Measurements from ENCODE around the gene ACSS3. TPM values are rescaled to one million over a fixed set of nuclear protein-coding genes. Genes with fewer than 3 reads are reported as not detected.

Gene ACSS3
- total RNA-seq, 2 experiments from 2014 or later: not detected

DNA sequence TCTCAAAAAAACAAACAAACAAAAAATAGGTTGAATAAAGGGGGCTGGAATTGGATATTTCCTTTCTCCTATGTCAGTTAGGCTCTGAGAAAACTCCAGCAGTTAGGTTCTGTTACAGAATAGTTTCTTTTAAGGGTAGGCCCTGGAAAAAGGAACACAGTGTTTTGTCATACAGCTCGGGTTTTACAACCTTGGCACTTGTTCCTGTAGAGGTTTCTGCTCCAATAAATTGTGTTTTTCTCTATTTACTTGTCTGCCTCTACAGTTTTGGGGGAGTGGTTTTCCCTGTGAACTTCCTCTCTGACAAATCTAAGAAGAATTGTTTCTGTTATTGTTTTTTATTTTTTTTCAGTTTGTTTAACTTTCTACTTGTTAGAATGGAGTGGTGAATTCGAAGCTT lies 167.6 kb downstream of the ACSS3 start:
- Mint-ChIP-seq H3K4me1 (no peaks in the 10 kb centered on the region), H3K27ac (no peak overlapping the region), H3K9me3 (no peaks in the 10 kb centered on the region), H3K4me3 (no peak overlapping the region), H3K36me3 (no peaks in the 10 kb centered on the region), H3K27me3 (no peaks in the 10 kb centered on the region)
- DNase-seq (no peak), ATAC-seq (ENCODE audit: low read depth) (no peak)
- POLR2A ChIA-PET: no interaction called here

DNA sequence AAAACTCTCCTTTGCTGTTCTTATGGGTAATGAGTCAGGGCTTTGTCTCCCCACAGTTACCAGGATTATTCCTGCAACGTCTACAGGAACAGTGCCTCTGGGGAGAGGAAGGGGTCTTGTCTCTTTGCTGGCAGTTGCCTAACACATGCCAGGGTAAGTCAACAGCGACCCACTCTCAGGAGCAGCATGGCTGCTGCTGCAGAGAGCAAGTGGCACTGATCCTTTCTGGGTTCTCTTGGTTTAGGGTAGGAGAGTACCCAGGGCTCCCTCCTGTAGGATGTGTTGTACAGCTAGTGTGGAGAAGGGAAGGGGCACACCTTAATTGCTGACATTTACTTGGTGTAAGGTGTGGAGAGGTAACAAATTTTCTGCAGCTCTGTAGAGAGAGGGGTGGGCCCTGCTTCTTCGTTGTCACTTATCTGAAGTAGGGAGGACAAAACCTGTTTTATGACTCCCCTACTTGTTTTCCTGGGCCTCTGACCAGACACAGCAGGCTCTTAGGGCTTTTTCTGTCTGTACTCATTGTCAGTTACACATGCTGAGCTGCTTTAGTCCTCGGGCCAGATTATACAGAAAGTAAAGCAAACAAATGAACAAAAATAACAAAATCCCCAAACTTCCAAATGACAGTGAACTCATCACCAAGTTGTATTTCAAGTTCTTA lies 168.2 kb downstream of the ACSS3 start:
- DNase-seq (no peak), ATAC-seq (ENCODE audit: low read depth) (no peak)
- H3K9me3 Mint-ChIP-seq: no peaks in the 10 kb centered on the region
- H3K4me1 Mint-ChIP-seq: no peaks in the 10 kb centered on the region
- H3K27me3 Mint-ChIP-seq: no peaks in the 10 kb centered on the region
- no peak overlapping the region for H3K4me3 Mint-ChIP-seq
- no peaks in the 10 kb centered on the region for H3K36me3 Mint-ChIP-seq
- no peak overlapping the region for H3K27ac Mint-ChIP-seq
- POLR2A ChIA-PET: no interaction called here

DNA sequence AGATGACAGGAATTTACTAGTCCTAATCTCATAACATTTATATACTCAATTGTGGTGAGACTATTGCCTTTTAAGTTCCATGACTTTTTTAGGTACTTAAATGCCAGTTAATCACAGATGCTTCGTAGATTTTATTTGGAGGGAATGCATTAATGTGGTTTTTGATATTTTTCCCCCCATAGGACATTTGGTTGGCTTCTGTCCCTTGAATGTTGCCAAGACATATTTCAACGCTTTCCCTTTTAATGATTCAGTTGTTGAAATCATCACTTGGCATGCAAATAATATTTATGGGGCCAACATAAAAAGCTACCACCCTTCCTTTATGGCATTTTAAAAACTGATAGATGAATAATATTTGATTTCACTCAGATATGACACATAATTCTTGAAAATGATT lies 172.1 kb downstream of the ACSS3 start:
- Mint-ChIP-seq H3K27me3 (no peaks in the 10 kb centered on the region), H3K36me3 (no peaks in the 10 kb centered on the region), H3K27ac (no peak overlapping the region), H3K4me1 (no peaks in the 10 kb centered on the region), H3K4me3 (no peak overlapping the region), H3K9me3 (no peaks in the 10 kb centered on the region)
- POLR2A ChIA-PET: no interaction called here
- ATAC-seq (ENCODE audit: low read depth): no peak
- no peak for DNase-seq

DNA sequence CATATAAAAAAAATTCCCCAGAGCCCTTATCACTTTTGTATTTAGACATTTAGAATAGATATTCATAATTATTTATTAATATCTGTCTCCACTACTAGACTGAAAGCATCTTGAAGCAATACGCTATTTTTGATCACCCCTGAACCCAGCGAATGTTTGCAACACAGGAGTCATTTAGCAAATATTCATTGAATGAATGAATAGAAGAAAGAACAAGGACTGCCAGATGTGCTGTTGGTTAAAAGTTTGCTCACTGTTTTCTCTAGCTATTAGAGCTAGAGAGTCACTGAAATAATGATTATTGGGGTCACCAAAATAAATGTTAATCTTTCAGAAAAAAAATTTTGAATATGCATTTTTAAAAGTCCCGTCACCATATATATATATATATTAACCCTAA lies 174.3 kb downstream of the ACSS3 start:
- H3K27me3 Mint-ChIP-seq: no peaks in the 10 kb centered on the region
- POLR2A ChIA-PET: no interaction called here
- ATAC-seq (ENCODE audit: low read depth): no peak
- no peak for DNase-seq
- no peak overlapping the region for H3K27ac Mint-ChIP-seq
- H3K4me3 Mint-ChIP-seq: no peak overlapping the region
- H3K4me1 Mint-ChIP-seq: no peaks in the 10 kb centered on the region
- H3K9me3 Mint-ChIP-seq: no peaks in the 10 kb centered on the region
- no peaks in the 10 kb centered on the region for H3K36me3 Mint-ChIP-seq

DNA sequence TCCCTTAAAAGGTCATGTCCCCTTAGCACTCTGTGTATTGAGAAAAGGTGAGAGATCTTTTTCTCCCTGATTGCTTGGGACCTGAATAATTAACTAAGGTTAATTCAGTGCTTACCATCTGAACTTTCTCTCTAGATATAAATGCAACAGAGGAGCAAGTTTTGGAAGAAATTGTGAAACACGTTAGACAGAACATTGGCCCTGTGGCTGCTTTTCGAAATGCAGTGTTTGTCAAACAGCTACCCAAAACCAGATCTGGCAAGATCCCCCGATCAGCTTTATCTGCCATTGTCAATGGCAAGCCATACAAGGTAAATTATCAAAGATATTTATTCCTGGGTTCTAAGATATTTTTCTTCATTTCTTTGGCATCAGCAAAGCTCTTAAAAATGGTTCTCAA lies 175.5 kb downstream of the ACSS3 start:
- ATAC-seq (ENCODE audit: low read depth) (no peak), DNase-seq (no peak)
- Mint-ChIP-seq H3K36me3 (no peaks in the 10 kb centered on the region), H3K4me1 (no peaks in the 10 kb centered on the region), H3K27me3 (no peaks in the 10 kb centered on the region), H3K9me3 (no peaks in the 10 kb centered on the region), H3K4me3 (no peak overlapping the region), H3K27ac (no peak overlapping the region)
- POLR2A ChIA-PET: no interaction called here

DNA sequence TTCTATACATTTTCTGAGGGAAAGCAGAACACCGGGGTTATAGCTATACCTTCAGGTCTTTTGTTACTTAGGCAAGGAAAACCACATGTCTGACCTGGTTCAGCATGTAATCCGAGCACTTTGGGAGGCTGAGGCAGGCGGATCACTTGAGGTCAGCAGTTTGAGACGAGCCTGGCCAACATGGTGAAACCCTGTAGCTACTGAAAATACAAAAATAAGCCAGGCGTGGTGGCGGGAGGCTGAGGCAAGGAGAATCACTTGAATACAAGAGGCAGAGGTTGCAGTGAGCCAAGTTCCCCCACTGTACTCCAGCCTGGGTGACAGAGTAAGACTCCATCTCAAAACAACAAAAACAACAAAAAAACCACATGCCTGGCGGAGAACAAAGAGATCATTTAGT lies 177.6 kb downstream of the ACSS3 start:
- no peaks in the 10 kb centered on the region for H3K4me1 Mint-ChIP-seq
- no peaks in the 10 kb centered on the region for H3K9me3 Mint-ChIP-seq
- DNase-seq (no peak), ATAC-seq (ENCODE audit: low read depth) (no peak)
- no peaks in the 10 kb centered on the region for H3K27me3 Mint-ChIP-seq
- no peak overlapping the region for H3K4me3 Mint-ChIP-seq
- no peaks in the 10 kb centered on the region for H3K36me3 Mint-ChIP-seq
- H3K27ac Mint-ChIP-seq: no peak overlapping the region
- POLR2A ChIA-PET: no interaction called here

DNA sequence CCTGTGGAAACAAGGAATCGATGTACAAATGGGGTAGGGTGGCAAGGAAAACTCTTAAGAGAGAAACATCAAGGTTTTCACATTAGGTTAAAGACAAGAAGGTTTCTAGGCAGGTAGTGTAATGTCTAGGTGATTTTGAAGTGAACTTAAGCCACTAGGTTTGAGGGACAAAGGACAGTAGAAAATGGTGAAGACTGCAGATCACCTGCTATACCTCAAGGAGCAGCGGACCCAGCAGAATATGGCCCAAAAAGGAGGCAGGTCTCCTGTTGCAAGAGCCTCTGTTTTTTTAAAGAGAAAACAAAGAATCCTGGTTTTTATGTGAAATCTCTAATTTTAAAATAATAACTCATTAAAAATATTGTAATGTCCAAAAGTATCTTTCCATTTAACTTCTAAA lies 178.1 kb downstream of the ACSS3 start:
- H3K4me3 Mint-ChIP-seq: no peak overlapping the region
- no peak for ATAC-seq (ENCODE audit: low read depth)
- no peaks in the 10 kb centered on the region for H3K27me3 Mint-ChIP-seq
- POLR2A ChIA-PET: no interaction called here
- no peak for DNase-seq
- H3K36me3 Mint-ChIP-seq: no peaks in the 10 kb centered on the region
- no peaks in the 10 kb centered on the region for H3K4me1 Mint-ChIP-seq
- no peak overlapping the region for H3K27ac Mint-ChIP-seq
- H3K9me3 Mint-ChIP-seq: no peaks in the 10 kb centered on the region

DNA sequence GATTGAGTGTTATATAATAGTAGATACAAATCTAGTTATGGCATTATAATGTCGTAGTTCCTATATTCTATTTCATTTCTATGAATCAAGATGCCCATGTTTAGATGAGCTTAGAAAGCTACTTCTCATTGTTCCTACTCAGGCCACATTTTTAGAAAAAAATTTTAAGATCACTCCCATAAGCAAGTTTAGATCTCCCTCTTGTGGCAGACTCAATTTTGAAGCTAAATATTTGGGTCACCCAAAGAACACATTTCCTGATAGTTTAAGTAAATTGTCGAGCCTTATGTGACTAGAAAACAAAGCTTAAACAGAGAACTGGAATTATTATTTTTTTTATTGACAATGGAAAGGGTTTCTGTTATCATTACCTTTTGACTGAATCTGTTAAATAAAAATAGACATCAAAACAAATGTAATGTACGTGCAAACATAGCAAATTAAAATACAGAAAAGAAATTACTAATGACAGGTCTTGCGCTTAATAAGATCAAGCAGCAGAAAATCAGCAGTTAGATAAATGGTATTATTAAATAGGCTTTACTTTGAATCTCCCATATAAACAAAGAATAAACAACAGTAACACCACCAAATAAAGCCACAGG lies 180.2 kb downstream of the ACSS3 start:
- Mint-ChIP-seq H3K27ac (no peak overlapping the region), H3K36me3 (no peaks in the 10 kb centered on the region), H3K4me3 (no peak overlapping the region), H3K9me3 (no peaks in the 10 kb centered on the region), H3K4me1 (no peaks in the 10 kb centered on the region), H3K27me3 (no peaks in the 10 kb centered on the region)
- POLR2A ChIA-PET: no interaction called here
- ATAC-seq (ENCODE audit: low read depth) (no peak), DNase-seq (no peak)

DNA sequence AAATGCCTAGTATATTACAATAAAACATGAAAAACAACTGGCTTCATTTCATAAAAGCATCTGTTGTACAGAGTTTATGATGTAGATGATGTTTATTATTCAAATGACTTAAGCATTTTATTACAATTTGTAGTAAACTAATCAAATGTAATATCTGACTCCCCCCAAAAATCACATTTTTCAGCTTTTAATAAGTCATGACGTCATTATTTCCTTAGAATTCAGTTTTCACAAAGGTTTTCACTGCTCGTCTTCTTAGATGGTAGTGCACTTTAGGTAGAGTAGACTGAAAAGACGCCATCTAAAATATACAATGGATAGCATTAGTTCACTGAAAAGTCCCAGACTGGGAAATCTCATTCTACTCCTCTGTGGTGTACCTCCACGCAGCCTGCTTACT lies 181.5 kb downstream of the ACSS3 start:
- ATAC-seq (ENCODE audit: low read depth) (no peak), DNase-seq (no peak)
- POLR2A ChIA-PET: no interaction called here
- no peaks in the 10 kb centered on the region for H3K9me3 Mint-ChIP-seq
- no peaks in the 10 kb centered on the region for H3K27me3 Mint-ChIP-seq
- H3K4me3 Mint-ChIP-seq: no peak overlapping the region
- H3K27ac Mint-ChIP-seq: no peak overlapping the region
- no peaks in the 10 kb centered on the region for H3K4me1 Mint-ChIP-seq
- H3K36me3 Mint-ChIP-seq: no peaks in the 10 kb centered on the region

DNA sequence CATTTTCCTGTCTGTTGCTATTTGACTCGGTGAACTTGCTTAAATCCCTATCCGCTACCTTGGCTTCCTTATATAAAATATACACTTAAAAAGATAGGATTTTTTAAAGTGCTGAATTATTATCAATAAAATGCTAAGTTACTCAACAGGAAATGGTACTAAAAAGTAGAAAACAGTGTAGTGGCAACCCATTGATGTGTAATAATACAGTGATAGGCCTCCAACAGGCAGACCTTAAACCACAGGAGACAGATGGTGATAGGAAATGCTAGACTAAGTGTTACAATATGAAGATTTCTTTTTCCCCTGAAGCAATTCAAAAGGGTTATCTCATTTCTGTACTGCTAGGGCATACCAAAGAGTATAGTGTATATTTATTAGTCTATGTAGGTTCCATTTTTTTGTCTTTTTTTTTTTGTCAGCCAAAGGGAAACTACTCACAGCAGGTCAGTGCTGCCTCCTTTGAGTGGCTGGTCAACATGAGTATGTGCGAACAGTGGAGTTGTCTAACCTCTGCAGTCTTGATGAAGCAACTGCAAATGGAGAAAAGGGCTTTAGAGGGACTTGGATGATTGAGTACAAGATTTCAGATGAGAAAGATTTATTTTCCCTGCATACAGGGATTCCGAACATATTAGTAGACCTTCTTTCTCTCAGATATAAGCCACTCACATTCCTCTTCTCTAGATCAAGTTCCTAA lies 183.8 kb downstream of the ACSS3 start:
- Mint-ChIP-seq H3K27ac (no peak overlapping the region), H3K4me3 (no peak overlapping the region), H3K9me3 (no peaks in the 10 kb centered on the region), H3K27me3 (no peaks in the 10 kb centered on the region), H3K36me3 (no peaks in the 10 kb centered on the region), H3K4me1 (no peaks in the 10 kb centered on the region)
- ATAC-seq (ENCODE audit: low read depth) (no peak), DNase-seq (no peak)
- POLR2A ChIA-PET: no interaction called here

DNA sequence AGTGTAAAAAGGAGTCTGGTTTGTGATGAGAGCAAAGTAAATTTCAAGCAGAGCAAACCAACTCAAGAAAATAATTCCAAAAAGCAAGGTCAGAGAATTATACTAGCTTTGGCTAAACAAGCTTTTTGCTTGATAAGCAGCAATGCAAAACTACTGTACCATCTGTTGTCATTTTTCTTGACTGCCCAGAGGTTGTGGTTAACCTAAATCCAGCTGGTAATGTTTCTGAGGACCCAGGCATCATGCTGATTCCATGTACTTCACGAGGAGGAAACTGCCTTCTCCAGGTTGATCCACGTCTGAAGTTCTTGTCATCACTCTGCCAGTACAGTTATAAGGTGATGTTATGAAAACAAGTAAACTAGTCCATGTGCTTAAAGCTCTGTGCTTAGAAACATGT lies 185.2 kb downstream of the ACSS3 start:
- DNase-seq: no peak
- Mint-ChIP-seq H3K4me1 (no peaks in the 10 kb centered on the region), H3K36me3 (no peaks in the 10 kb centered on the region), H3K27me3 (no peaks in the 10 kb centered on the region), H3K9me3 (no peaks in the 10 kb centered on the region), H3K4me3 (no peak overlapping the region), H3K27ac (no peak overlapping the region)
- ATAC-seq (ENCODE audit: low read depth): no peak
- POLR2A ChIA-PET: no interaction called here

DNA sequence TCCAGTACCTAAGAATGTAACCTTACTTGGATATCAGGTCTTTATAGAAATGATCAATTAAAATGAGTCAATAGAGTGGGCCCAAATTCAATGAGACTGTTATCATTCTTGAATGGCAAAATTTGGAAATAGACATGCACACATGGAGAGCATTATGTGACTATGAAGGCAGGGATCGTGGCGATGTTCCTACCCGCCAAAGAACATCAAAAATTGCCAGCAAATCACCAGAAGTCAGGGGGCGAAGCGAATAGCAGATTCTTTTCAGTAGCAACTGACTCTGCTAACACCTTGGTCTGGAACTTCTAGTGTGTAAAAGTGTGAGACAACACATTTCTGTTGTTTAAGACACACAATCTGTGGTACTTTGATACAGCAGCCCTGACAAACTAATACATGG lies 192.5 kb downstream of the ACSS3 start:
- Mint-ChIP-seq H3K36me3 (no peaks in the 10 kb centered on the region), H3K9me3 (no peaks in the 10 kb centered on the region), H3K4me1 (no peaks in the 10 kb centered on the region), H3K4me3 (no peak overlapping the region), H3K27ac (no peak overlapping the region), H3K27me3 (no peaks in the 10 kb centered on the region)
- POLR2A ChIA-PET: no interaction called here
- ATAC-seq (ENCODE audit: low read depth) (no peak), DNase-seq (no peak)

DNA sequence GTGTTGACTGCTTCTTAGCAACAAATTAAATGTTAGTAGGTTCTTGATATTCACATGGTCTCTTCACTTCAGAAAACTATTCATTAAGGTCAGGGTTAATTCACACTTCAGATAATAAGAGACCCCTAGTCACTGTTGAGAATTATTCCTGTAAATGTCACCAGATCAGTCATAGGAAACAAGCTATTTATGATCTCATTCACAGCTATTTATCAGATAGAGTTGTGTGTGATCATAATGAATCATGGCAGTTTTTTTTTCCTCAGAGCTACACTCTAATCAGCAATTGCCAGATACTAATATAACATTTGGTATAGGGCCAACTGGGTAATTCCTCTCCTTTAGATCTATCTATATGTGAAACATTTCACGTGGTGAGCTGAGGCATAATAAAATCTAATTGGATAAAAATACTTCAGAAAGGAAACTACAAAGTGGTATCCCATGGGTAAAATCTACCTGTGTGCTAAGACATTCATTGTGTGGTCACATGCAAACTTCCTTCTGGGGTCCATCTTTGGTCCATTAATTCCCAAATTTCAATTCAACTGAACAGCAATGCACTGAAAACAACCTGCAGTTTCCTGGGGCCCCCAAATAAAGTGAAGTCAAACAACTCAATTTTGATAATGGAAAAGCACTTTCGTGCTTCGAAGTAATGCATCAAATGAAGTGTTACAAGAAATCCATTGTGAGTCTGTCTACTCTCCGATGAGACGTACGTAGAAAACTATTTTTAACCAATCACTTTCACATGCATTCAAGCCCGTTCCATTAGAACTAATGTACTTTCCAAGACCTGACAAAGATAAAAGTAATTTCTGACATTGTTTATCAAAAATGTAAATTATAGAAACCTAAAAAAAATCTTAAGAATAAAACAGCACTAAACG lies 197.0 kb downstream of the ACSS3 start:
- DNase-seq: no peak
- no peaks in the 10 kb centered on the region for H3K36me3 Mint-ChIP-seq
- H3K9me3 Mint-ChIP-seq: no peaks in the 10 kb centered on the region
- no peaks in the 10 kb centered on the region for H3K27me3 Mint-ChIP-seq
- H3K4me3 Mint-ChIP-seq: no peak overlapping the region
- no peak for ATAC-seq (ENCODE audit: low read depth)
- POLR2A ChIA-PET: no interaction called here
- no peaks in the 10 kb centered on the region for H3K4me1 Mint-ChIP-seq
- no peak overlapping the region for H3K27ac Mint-ChIP-seq

DNA sequence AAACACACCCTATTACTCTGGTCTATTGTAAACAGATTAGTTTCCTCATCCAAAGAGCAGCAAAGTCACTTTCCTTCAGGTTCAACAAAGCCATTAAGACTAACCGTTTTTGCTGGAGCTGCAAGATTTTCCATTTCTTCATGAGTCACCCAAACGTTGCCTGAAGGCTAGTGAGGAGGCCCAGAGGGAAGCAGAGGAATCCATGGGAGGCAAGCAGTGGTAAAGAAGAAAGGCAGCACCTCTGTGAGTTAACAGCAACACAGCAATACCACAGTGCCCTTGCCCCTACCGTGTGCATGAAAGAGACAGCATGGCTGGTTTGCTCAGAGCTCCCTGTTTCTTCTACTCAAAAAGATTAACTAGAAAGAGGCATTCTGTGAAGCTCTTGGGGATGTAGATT lies 206.3 kb downstream of the ACSS3 start:
- POLR2A ChIA-PET: no interaction called here
- no peak overlapping the region for H3K4me3 Mint-ChIP-seq
- ATAC-seq (ENCODE audit: low read depth) (no peak), DNase-seq (no peak)
- no peaks in the 10 kb centered on the region for H3K27me3 Mint-ChIP-seq
- H3K4me1 Mint-ChIP-seq: no peaks in the 10 kb centered on the region
- H3K9me3 Mint-ChIP-seq: no peaks in the 10 kb centered on the region
- no peaks in the 10 kb centered on the region for H3K36me3 Mint-ChIP-seq
- no peak overlapping the region for H3K27ac Mint-ChIP-seq
